A549 (cell line): ENCODE measurements around the gene HYOU1.

ENCODE experiments used
- CBX2 ChIP-seq: fragments of 200-600 bp; sonication (generic); IDR thresholded peaks from 2 replicates; pipeline ENCODE4 v1.6.1; 2016; ENCODE audit warnings: low read depth, mild to moderate bottlenecking, borderline replicate concordance
- CTCF ChIP-seq: fragments of >200 bp; sonication (Bioruptor Twin); formaldehyde crosslinking; IDR thresholded peaks from 3 replicates; pipeline ENCODE4 v1.5.1; 2016
- E2F6 ChIP-seq: IDR thresholded peaks from 2 replicates; pipeline ENCODE4 v1.6.1; 2012; ENCODE audit warnings: low read depth, borderline replicate concordance
- HDAC2 ChIP-seq: fragments of 200-600 bp; sonication (generic); IDR thresholded peaks from 2 replicates; pipeline ENCODE4 v1.6.1; 2016
- JUNB ChIP-seq: fragments of >200 bp; sonication (Bioruptor Twin); formaldehyde crosslinking; IDR thresholded peaks from 2 replicates; pipeline ENCODE4 v1.6.1; 2016
- POLR2A ChIP-seq: IDR thresholded peaks from 2 replicates; pipeline ENCODE4 v1.6.1; 2012; ENCODE audit warnings: mild to moderate bottlenecking, low read length
- POLR2AphosphoS2 ChIP-seq: conservative IDR thresholded peaks from 2 replicates; pipeline ENCODE4 v1.6.1; 2012; ENCODE audit warnings: low read length, improper control_type of control experiment, inconsistent platforms
- RARB ChIP-seq: fragments of 250-450 bp; sonication (Bioruptor Pico); IDR thresholded peaks from 2 replicates; pipeline ENCODE4 v1.8.0; 2021; ENCODE audit warnings: mild to moderate bottlenecking, moderate library complexity
- RCOR1 ChIP-seq: fragments of 150-350 bp; IDR thresholded peaks from 2 replicates; pipeline ENCODE4 v1.6.1; 2014; ENCODE audit warnings: antibody characterized with exemption, low read length, low read depth
- RFX5 ChIP-seq: fragments of 450-650 bp; IDR thresholded peaks from 2 replicates; pipeline ENCODE4 v1.7.1; 2014; ENCODE audit warnings: antibody characterized with exemption, mild to moderate bottlenecking, moderate library complexity
- SREBF2 ChIP-seq: fragments of 450-650 bp; IDR thresholded peaks from 2 replicates; pipeline ENCODE4 v1.6.1; 2014; ENCODE audit warnings: mild to moderate bottlenecking, moderate library complexity

GRCh38 chr11:119061256-119061655 lies 4.3 kb upstream of the HYOU1 start:
- TF ChIP-seq HDAC2 (no peak), CTCF (no peak), RFX5 (no peak), CBX2 (no peak), POLR2AphosphoS2 (no peak), POLR2A (no peak), JUNB (no peak), SREBF2 (no peak), RCOR1 (no peak), E2F6 (no peak), RARB (no peak)
